GM12878 (cell line): ENCODE results near the gene CXCL8. TPM values are rescaled to one million over a fixed set of nuclear protein-coding genes. Genes with fewer than 3 reads are reported as not detected.
A peak's percentile ranks its signal among the peaks of the same experiment; 100 is the strongest.
"Not testable (repeated sequence)": the region's sequence is repeated elsewhere in the genome, so short reads cannot be mapped to it uniquely, and the experiment has no call there.

Experiments
- ATAC-seq: fragments of 200-7000 bp; cut with Tn5 transposase; 3 replicates; pipeline ENCODE4 v1.9.1; 2020; ENCODE audit warnings: mild to moderate bottlenecking, moderate library complexity
- BruUV-seq: library from RNA; stranded (reverse); fragments of 400-500 nt; replicated peaks from 2 replicates; lab custom pipeline; 2021; lab: Mats Ljungman, UMichigan
- CTCF ChIA-PET: fragments of 300-600 bp; sonication (Branson Sonifier 250); formaldehyde crosslinking; extraction: SDS; loops from one replicate; lab custom pipeline; 2021; ENCODE audit warnings: inconsistent platforms; lab: Yijun Ruan, JAX
- POLR2A ChIA-PET: fragments of 350-600 bp; formaldehyde crosslinking; extraction: SDS; loops from one replicate; lab custom pipeline; 2021; ENCODE audit warnings: inconsistent platforms; lab: Charles Lee
- RAD21 ChIA-PET: fragments of 300-600 bp; sonication (Branson Sonifier 250); formaldehyde crosslinking; loops from one replicate; lab custom pipeline; 2023; ENCODE audit warnings: antibody characterized with exemption; ENCODE audit not compliant: unreplicated experiment; lab: Charles Lee
- SMC1A ChIA-PET: fragments of 300-600 bp; sonication (Branson Sonifier 250); formaldehyde crosslinking; loops from one replicate; lab custom pipeline; 2023; ENCODE audit not compliant: unreplicated experiment, uncharacterized antibody; lab: Charles Lee
- DNase-seq: peaks from one replicate; pipeline ENCODE4 v3.0.0-alpha.2; 2011; ENCODE audit warnings: low read depth, low spot score
- FAIRE-seq: peaks from 3 replicates; lab custom pipeline; 2011; peaks lifted over from hg19 to GRCh38; lab: Jason Lieb, UNC
- H2AFZ ChIP-seq: 2 replicates; pipeline ENCODE4 v1.6.0; 2011; ENCODE audit warnings: low read depth, low read length, control low read depth; ENCODE audit not compliant: control insufficient read depth
- H3K27ac ChIP-seq: 2 replicates; pipeline ENCODE4 v1.5.1; 2011; ENCODE audit warnings: control low read depth; ENCODE audit not compliant: control insufficient read depth, insufficient read depth
- H3K27me3 ChIP-seq, 2 experiments: replicated peaks in 1 of 2; 2 replicates each; pipeline versions ENCODE4 v1.6.0 to v1.6.1; 2011; ENCODE audit warnings: low read length in 1 of 2; ENCODE audit not compliant: control insufficient read depth in 2 of 2, insufficient read depth in 2 of 2
- H3K36me3 ChIP-seq, 2 experiments: 2 replicates each; pipeline ENCODE4 v1.5.1; 2011; ENCODE audit warnings: low read length in 1 of 2; ENCODE audit not compliant: control insufficient read depth in 2 of 2, insufficient read depth in 2 of 2
- H3K4me1 ChIP-seq: 2 replicates; pipeline ENCODE4 v1.6.1; 2011; ENCODE audit warnings: mild to moderate bottlenecking, low read length, moderate library complexity, mixed read lengths; ENCODE audit not compliant: control insufficient read depth, insufficient read depth
- H3K4me2 ChIP-seq: 2 replicates; pipeline ENCODE4 v1.6.0; 2011; ENCODE audit warnings: control low read depth; ENCODE audit not compliant: control insufficient read depth, insufficient read depth
- H3K4me3 ChIP-seq: fragments of 200-600 bp; sonication (generic); 2 replicates; pipeline ENCODE4 v1.5.1; 2016
- H3K79me2 ChIP-seq: 2 replicates; pipeline ENCODE4 v1.6.0; 2011; ENCODE audit warnings: low read length; ENCODE audit not compliant: control insufficient read depth, insufficient read depth
- H3K9ac ChIP-seq: 2 replicates; pipeline ENCODE4 v1.8.0; 2011; ENCODE audit warnings: low read length, control low read depth, mixed read lengths; ENCODE audit not compliant: control insufficient read depth, insufficient read depth
- H3K9me3 ChIP-seq: replicated peaks from 3 replicates; pipeline ENCODE4 v1.5.1; 2011; ENCODE audit warnings: mild to moderate bottlenecking, low read length; ENCODE audit not compliant: control insufficient read depth, insufficient read depth
- H4K20me1 ChIP-seq: 2 replicates; pipeline ENCODE4 v1.6.0; 2011; ENCODE audit not compliant: control insufficient read depth, insufficient read depth
- EZH2 ChIP-seq: IDR thresholded peaks from 2 replicates; pipeline ENCODE4 v1.6.1; 2012; ENCODE audit warnings: low read depth, mild to moderate bottlenecking, control low read depth, inconsistent platforms, low read length, borderline replicate concordance; ENCODE audit not compliant: control insufficient read depth
- HSF1 ChIP-seq: fragments of 150-350 bp; IDR thresholded peaks from 2 replicates; pipeline ENCODE4 v1.6.1; 2014; ENCODE audit warnings: mild to moderate bottlenecking, low read depth, low read length
- IRF4 ChIP-seq: IDR thresholded peaks from 2 replicates; pipeline ENCODE4 v1.6.1; 2011; ENCODE audit warnings: low read depth, low read length
- KDM1A ChIP-seq: fragments of 200-600 bp; sonication (generic); IDR thresholded peaks from 2 replicates; pipeline ENCODE4 v1.6.1; 2016; ENCODE audit warnings: borderline replicate concordance
- MEF2B ChIP-seq: fragments of 450-650 bp; IDR thresholded peaks from 2 replicates; pipeline ENCODE4 v1.6.1; 2018; ENCODE audit warnings: mild to moderate bottlenecking, moderate library complexity; ENCODE audit not compliant: partially characterized antibody, poor library complexity, severe bottlenecking
- MXI1 ChIP-seq: fragments of 150-350 bp; IDR thresholded peaks from 2 replicates; pipeline ENCODE4 v1.6.1; 2011; ENCODE audit warnings: low read depth, mild to moderate bottlenecking, inconsistent platforms, low read length, improper control_type of control experiment
- POU2F2 ChIP-seq: IDR thresholded peaks from 3 replicates; pipeline ENCODE4 v1.6.1; 2011; ENCODE audit warnings: low read depth, mild to moderate bottlenecking, low read length, borderline replicate concordance
- REST ChIP-seq: IDR thresholded peaks from 2 replicates; pipeline ENCODE4 v1.6.1; 2012; ENCODE audit warnings: mild to moderate bottlenecking, low read depth, low read length
- SPI1 ChIP-seq: IDR thresholded peaks from 2 replicates; pipeline ENCODE4 v1.6.1; 2011; ENCODE audit warnings: low read depth, mild to moderate bottlenecking, low read length, moderate library complexity, borderline replicate concordance; ENCODE audit not compliant: insufficient read depth
- WGBS: methylation state at CpG from one replicate; pipeline ENCODE4 v1.1.6; 2016; ENCODE audit warnings: low lambda C conversion rate; ENCODE audit not compliant: insufficient replicate concordance, insufficient coverage; ENCODE audit errors: missing lambda C conversion rate; 5-methylcytosine and 5-hydroxymethylcytosine counted together
- in situ Hi-C: fragments of 300-500 bp; cut with MboI; formaldehyde crosslinking; loops from 9 replicates; pipeline ENCODE4 v1.14.3; 2018; ENCODE audit warnings: mixed read lengths
- intact Hi-C: fragments of 100-400 bp; cut with micrococcal nuclease; formaldehyde crosslinking; loops from one replicate; pipeline ENCODE4 v1.14.2; 2022; ENCODE audit not compliant: unreplicated experiment
- polyA plus RNA-seq, 11 experiments: library from polyadenylated mRNA; depleted of rRNA in 4 of 11; unstranded in 6 of 11; stranded (reverse) in 5 of 11; fragments of >200 nt; fragmentation: Nextera tagmentation in 4 of 11; fragmentation: Illumina TruSeq in 1 of 11; extraction: Ambion mirVana in 4 of 11; extraction: Trizol in 1 of 11; gene quantifications; 1 replicate in 1 of 11; 2 replicates in 10 of 11; pipeline versions ENCODE4 v1.2.1 to v1.2.3, GENCODE V29; 2011 to 2016; ENCODE audit warnings: inconsistent platforms in 2 of 11, missing spikeins in 2 of 11, low read depth in 1 of 11
- total RNA-seq, 4 experiments: library from RNA; depleted of rRNA in 3 of 4; stranded (reverse); fragments of >200 nt in 3 of 4; fragmentation: Illumina TruSeq in 1 of 4; extraction: Trizol in 1 of 4; gene quantifications; 2 replicates each; pipeline versions ENCODE4 v1.2.1 to v1.2.3, GENCODE V29; 2013 to 2021
- TF ChIP-seq, protein P1 (sequence below): IDR thresholded peaks from 2 replicates; pipeline ENCODE4 v1.6.1; 2011; ENCODE audit warnings: low read depth, mild to moderate bottlenecking, low read length, moderate library complexity, borderline replicate concordance; ENCODE audit errors: extremely low read depth

CXCL8 gene
- total and polyA plus RNA-seq, 10 of the 15 experiments (the other 5 are each of a cell fraction or from before 2014, with no cell fraction given), result 0.09 to 0.36 (median 0.19) TPM; not detected in 1

- Histone ChIP-seq H3K27me3 (no peaks in the 10 kb centered on the region), H3K36me3 (no peaks in the 10 kb centered on the region), H3K4me1 (no peaks in the 10 kb centered on the region), H3K4me2 (no peak overlapping the region), H4K20me1 (no peaks in the 10 kb centered on the region), H3K27ac (no peak overlapping the region), H3K79me2 (no peaks in the 10 kb centered on the region), H2AFZ (no peak overlapping the region), H3K9ac (no peak overlapping the region), H3K4me3 (no peak overlapping the region), H3K9me3 (no peaks in the 10 kb centered on the region)
- ChIA-PET POLR2A (no interaction called here), SMC1A (no interaction called here), CTCF (no interaction called here), RAD21 (no interaction called here)
- no peak for ATAC-seq
- TF ChIP-seq MEF2B, result peak; percentile 67
- TF ChIP-seq REST, result no peak
- no peak for TF ChIP-seq KDM1A
- TF ChIP-seq, protein P1, sequence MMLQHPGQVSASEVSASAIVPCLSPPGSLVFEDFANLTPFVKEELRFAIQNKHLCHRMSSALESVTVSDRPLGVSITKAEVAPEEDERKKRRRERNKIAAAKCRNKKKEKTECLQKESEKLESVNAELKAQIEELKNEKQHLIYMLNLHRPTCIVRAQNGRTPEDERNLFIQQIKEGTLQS, result no peak
- TF ChIP-seq HSF1, result no peak
- TF ChIP-seq EZH2, result no peak
- peak; percentile 44; the same call in 1 of the 2 replicates for TF ChIP-seq SPI1
- TF ChIP-seq IRF4, result no peak
- no peak for TF ChIP-seq MXI1
- TF ChIP-seq POU2F2, result no peak
- 58% methylated on average over 1 of the region's 1 CpG for WGBS
- intact Hi-C loops, result no loop called here
- DNase-seq, result no peak
- no peak for FAIRE-seq
- in situ Hi-C loops, result no loop called here
- BruUV-seq, result no TSS peak
Observed at GRCh38 chr4:73772363-73772762, 32.0 kb downstream of the CXCL8 start.

- intact Hi-C loops, H3K4me3 ChIP-seq, H3K79me2 ChIP-seq, H2AFZ ChIP-seq, H4K20me1 ChIP-seq, CTCF ChIA-PET, H3K9ac ChIP-seq, FAIRE-seq, ATAC-seq, in situ Hi-C loops, H3K27me3 ChIP-seq, H3K27ac ChIP-seq, RAD21 ChIA-PET, H3K4me2 ChIP-seq, H3K36me3 ChIP-seq, BruUV-seq, H3K9me3 ChIP-seq, POLR2A ChIA-PET, H3K4me1 ChIP-seq, SMC1A ChIA-PET, DNase-seq: not testable (repeated sequence)
- 97% methylated on average over 4 of the region's 4 CpGs for WGBS
Observed at GRCh38 chr4:73774406-73774805, 34.0 kb downstream of the CXCL8 start.
